Prostate gland (tissue), 2 donors: Measurements from ENCODE around the gene TAS1R3. TPM values are rescaled to one million over a fixed set of nuclear protein-coding genes. Genes with fewer than 3 reads are reported as not detected.

Experiments used
- DNase-seq: peaks from one replicate; pipeline ENCODE4 v3.0.0-alpha.2; 2019; ENCODE audit warnings: low spot score
- H3K27ac ChIP-seq, 2 donors: fragments of 200-600 bp; sonication (generic); 2 replicates each; pipeline ENCODE4 v1.5.1; 2017 to 2019
- H3K27me3 ChIP-seq: fragments of 200-600 bp; sonication (generic); replicated peaks from 2 replicates; pipeline ENCODE4 v1.5.1; 2019; ENCODE audit not compliant: insufficient read depth
- H3K36me3 ChIP-seq, 2 donors: fragments of 200-600 bp; sonication (generic); 1 replicate in 1 of 2; 2 replicates in 1 of 2; pipeline versions ENCODE4 v1.5.1 to v1.8.1; 2017 to 2019
- H3K4me1 ChIP-seq: fragments of 200-600 bp; sonication (generic); replicated peaks from 2 replicates; pipeline ENCODE4 v1.5.1; 2019
- H3K4me3 ChIP-seq, 2 donors: fragments of 200-600 bp; sonication (generic); 2 replicates each; pipeline ENCODE4 v1.5.1; 2017 to 2019
- H3K9me3 ChIP-seq: fragments of 200-600 bp; sonication (generic); 2 replicates; pipeline ENCODE4 v1.5.1; 2017
- CTCF ChIP-seq, 4 experiments: fragments of 200-600 bp in 2 of 4; fragments of 450-650 bp in 2 of 4; sonication (generic) in 2 of 4; IDR thresholded peaks; 1 replicate in 3 of 4; 2 replicates in 1 of 4; pipeline ENCODE4 v1.5.1; 2016 to 2019; ENCODE audit warnings: antibody characterized with exemption in 4 of 4, mild to moderate bottlenecking in 2 of 4, moderate library complexity in 2 of 4
- POLR2A ChIP-seq: fragments of 450-650 bp; IDR thresholded peaks from one replicate; pipeline ENCODE4 v1.6.1; 2016; ENCODE audit warnings: antibody characterized with exemption, mild to moderate bottlenecking
- POLR2AphosphoS5 ChIP-seq: sonication (generic); formaldehyde crosslinking; IDR thresholded peaks from one replicate; pipeline ENCODE4 v1.6.1; 2017; ENCODE audit warnings: antibody characterized with exemption
- WGBS: methylation state at CpG from one replicate; pipeline ENCODE4 v1.1.5; 2018; 5-methylcytosine and 5-hydroxymethylcytosine counted together
- intact Hi-C: fragments of 100-400 bp; cut with DNase I; formaldehyde crosslinking; loops from one replicate; pipeline ENCODE4 v1.14.2; 2022
- total RNA-seq, 2 donors: library from RNA; depleted of rRNA; stranded (reverse); fragments of >200 nt; gene quantifications; one replicate each; pipeline ENCODE4 v1.1.0, GENCODE V29; 2016

TAS1R3 gene
- total RNA-seq, 2 donors from 2014 or later = 0.80 TPM; not detected in 1

- Histone ChIP-seq H3K9me3 (no peaks in the 10 kb centered on the region), H3K36me3 (peaks cover 2 to 11% of the 10 kb centered on the region in 2 donors), H3K27me3 (no peaks in the 10 kb centered on the region), H3K27ac (no peak overlapping the region), H3K4me1 (no peaks in the 10 kb centered on the region), H3K4me3 (no peak overlapping the region)
- TF ChIP-seq CTCF (IDR thresholded peaks at IDR 0.05) (no peak), POLR2A (no peak), POLR2AphosphoS5 (no peak)
- WGBS = 94% methylated on average over 29 of the region's 32 CpGs
- intact Hi-C loops = no loop called here
- DNase-seq = no peak
These were observed 6.1 kb downstream of the TAS1R3 start for GRCh38 chr1:1336931-1337792.

- no peak overlapping the region for H3K27ac ChIP-seq
- H3K4me3 ChIP-seq = no peak overlapping the region
- intact Hi-C loops = no loop called here
- H3K27me3 ChIP-seq = no peaks in the 10 kb centered on the region
- H3K36me3 ChIP-seq = peaks cover 2 to 11% of the 10 kb centered on the region in 2 donors
- H3K4me1 ChIP-seq = no peaks in the 10 kb centered on the region
- no peaks in the 10 kb centered on the region for H3K9me3 ChIP-seq
- TF ChIP-seq CTCF (IDR thresholded peaks at IDR 0.05) = no peak
- no peak for TF ChIP-seq POLR2AphosphoS5
- TF ChIP-seq POLR2A = no peak
- WGBS = 72% methylated on average over 18 of the region's 18 CpGs
- no peak for DNase-seq
These were observed 6.7 kb downstream of the TAS1R3 start for GRCh38 chr1:1337793-1338147.

- Histone ChIP-seq H3K4me1 (no peaks in the 10 kb centered on the region), H3K4me3 (no peak overlapping the region), H3K9me3 (no peaks in the 10 kb centered on the region), H3K27me3 (no peaks in the 10 kb centered on the region), H3K27ac (no peak overlapping the region), H3K36me3 (peaks cover 2 to 11% of the 10 kb centered on the region in 2 donors)
- DNase-seq = no peak
- TF ChIP-seq POLR2AphosphoS5 (no peak), CTCF (IDR thresholded peaks at IDR 0.05) (no peak), POLR2A (no peak)
- intact Hi-C loops = no loop called here
- WGBS = 94% methylated on average over 35 of the region's 36 CpGs
These were observed 7.2 kb downstream of the TAS1R3 start for GRCh38 chr1:1338278-1338677.

GRCh38 chr1:1340185-1340584 lies 9.1 kb downstream of the TAS1R3 start:
- no peak overlapping the region for H3K27ac ChIP-seq
- intact Hi-C loops = no loop called here
- H3K9me3 ChIP-seq = no peaks in the 10 kb centered on the region

More at GRCh38 chr1:1340185-1340584, 9.1 kb downstream of the TAS1R3 start:
- no peak for DNase-seq
- no peaks in the 10 kb centered on the region for H3K4me1 ChIP-seq
- 89% methylated on average over 23 of the region's 23 CpGs for WGBS
- peaks cover 2 to 11% of the 10 kb centered on the region in 2 donors for H3K36me3 ChIP-seq
- H3K27me3 ChIP-seq = no peaks in the 10 kb centered on the region
- H3K4me3 ChIP-seq = no peak overlapping the region
- TF ChIP-seq POLR2AphosphoS5 = no peak
- TF ChIP-seq POLR2A = no peak
- TF ChIP-seq CTCF (IDR thresholded peaks at IDR 0.05) = no peak
